ENCODE data around the gene OPRL1.
"Not testable (repeated sequence)": the region's sequence is repeated elsewhere in the genome, so short reads cannot be mapped to it uniquely, and the experiment has no call there.

OPRL1 gene

DNA sequence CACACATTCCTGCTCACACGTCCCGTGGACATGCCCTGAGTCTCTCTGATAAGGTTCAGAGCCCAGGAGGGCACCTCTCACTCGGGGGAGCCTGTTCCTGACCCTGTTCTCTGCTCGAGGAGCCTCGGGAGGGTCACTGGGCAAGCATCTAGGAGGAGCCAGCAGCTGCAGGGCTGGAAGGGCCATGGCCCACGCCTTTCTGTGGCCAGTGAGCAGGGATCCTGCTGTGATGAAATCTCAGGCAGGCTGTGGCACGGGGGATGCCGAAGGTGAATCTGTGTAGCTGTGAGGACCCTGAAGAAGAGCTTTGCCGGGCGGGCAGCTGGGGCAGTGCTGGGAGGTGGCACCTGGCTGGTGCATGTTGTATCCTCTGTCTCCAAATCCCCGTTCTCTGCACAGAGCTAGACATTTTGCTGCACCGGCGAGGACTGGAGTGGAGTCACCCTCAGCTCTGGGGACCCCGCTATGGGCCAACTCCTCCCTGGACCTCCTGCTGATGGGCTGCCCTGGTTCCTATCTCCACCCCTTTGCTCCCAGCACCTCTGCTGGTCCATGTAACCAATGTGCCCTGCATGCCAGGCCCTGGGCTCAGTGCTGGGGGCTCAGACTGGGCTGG is 34.6 kb downstream of the OPRL1 start:
- in situ Hi-C loops (cut with MboI; ENCODE audit: low sequenced_read_pairs): no loop called here

DNA sequence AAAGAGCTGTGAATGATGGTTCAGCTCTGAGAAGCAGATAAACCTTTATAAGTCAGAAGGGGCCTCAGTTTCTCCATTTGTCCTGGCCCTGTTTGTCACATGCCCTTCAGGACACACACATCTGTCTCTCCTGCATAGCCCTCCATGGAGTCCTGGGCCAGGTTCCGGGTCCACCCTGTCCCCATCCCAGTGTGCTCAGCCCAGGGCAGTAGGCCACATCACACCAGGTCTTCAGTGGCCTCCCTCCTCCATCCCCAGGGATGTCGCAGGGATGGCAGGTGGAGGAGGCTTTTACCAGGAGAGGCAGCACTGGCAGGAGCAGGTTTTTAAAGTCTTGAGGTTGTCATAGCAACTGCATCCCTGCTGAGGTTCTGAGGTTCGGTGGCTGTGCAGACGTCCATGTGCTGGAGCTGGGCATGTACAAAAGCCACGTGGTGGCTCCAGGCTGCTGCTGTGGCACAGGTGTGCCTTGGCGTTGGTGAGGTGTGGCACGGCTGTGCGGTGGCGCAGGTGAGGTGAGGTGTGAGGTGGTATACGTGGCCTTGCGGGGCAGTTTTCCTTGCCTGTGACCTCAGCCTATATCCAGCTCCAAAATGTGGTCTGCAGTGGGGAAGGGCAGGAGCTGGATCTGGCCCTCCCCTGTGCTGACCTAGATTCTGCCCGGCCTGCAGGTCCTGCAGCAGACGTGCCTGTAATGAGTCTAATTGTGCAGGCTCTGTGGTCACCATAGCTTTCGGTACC is 35.5 kb downstream of the OPRL1 start:
- in situ Hi-C loops (cut with MboI; ENCODE audit: low sequenced_read_pairs): no loop called here

GRCh38 chr20:64116016-64116415 is 36.1 kb downstream of the OPRL1 start:
- in situ Hi-C loops (cut with MboI; ENCODE audit: low sequenced_read_pairs): no loop called here

GRCh38 chr20:64116541-64117431 is 36.9 kb downstream of the OPRL1 start:
- in situ Hi-C loops (cut with MboI; ENCODE audit: low sequenced_read_pairs): no loop called here

DNA sequence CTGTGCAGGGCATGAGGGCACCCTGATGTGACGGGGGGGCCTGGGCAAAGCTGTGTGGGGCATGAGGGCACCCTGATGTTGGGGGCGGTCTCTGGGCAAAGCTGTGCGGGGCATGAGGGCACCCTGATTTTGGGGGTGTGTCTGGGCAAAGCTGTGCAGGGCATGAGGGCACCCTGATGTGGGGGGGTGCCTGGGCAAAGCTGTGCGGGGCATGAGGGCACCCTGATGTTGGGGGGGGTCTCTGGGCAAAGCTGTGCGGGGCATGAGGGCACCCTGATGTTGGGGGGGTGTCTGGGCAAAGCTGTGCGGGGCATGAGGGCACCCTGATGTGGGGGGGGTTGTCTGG is 37.5 kb downstream of the OPRL1 start:
- in situ Hi-C loops (cut with MboI; ENCODE audit: low sequenced_read_pairs): not testable (repeated sequence)

GRCh38 chr20:64119301-64119680 is 39.4 kb downstream of the OPRL1 start:
- in situ Hi-C loops (cut with MboI; ENCODE audit: low sequenced_read_pairs): no loop called here

GRCh38 chr20:64119681-64120341 is 39.9 kb downstream of the OPRL1 start:
- in situ Hi-C loops (cut with MboI; ENCODE audit: low sequenced_read_pairs): no loop called here

GRCh38 chr20:64121586-64121985 is 41.7 kb downstream of the OPRL1 start:
- in situ Hi-C loops (cut with MboI; ENCODE audit: low sequenced_read_pairs): no loop called here

DNA sequence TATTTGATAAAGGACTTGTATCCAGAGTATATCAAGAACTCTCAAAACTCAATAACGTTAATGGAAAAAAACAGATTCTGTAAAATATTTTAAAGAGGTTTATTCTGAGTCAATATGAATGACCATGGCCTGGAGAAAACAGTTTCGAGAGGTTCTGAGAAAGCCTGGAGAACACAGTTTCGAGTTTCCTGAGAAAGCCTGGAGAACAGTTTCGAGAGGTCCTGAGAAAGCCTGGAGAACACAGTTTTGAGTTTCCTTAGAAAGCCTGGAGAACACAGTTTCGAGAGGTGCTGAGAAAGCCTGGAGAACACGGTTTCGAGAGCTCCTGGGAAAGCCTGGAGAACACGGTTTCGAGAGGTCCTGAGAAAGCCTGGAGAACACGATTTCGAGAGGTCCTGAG is 43.0 kb downstream of the OPRL1 start:
- in situ Hi-C loops (cut with MboI; ENCODE audit: low sequenced_read_pairs): not testable (repeated sequence)

DNA sequence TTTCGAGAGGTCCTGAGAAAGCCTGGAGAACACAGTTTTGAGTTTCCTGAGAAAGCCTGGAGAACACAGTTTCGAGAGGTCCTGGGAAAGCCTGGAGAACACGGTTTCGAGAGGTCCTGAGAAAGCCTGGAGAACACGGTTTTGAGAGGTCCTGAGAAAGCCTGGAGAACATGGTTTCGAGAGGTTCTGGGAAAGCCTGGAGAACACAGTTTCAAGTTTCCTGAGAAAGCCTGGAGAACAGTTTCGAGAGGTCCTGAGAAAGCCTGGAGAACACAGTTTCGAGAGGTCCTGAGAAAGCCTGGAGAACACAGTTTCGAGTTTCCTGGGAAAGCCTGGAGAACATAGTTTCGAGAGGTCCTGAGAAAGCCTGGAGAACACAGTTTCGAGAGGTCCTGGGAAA is 43.6 kb downstream of the OPRL1 start:
- in situ Hi-C loops (cut with MboI; ENCODE audit: low sequenced_read_pairs): not testable (repeated sequence)

- in situ Hi-C loops (cut with MboI; ENCODE audit: low sequenced_read_pairs): no loop called here
Measured at GRCh38 chr20:64129146-64129782, 49.4 kb downstream of the OPRL1 start.

GRCh38 chr20:64130271-64130670 is 50.4 kb downstream of the OPRL1 start:
- in situ Hi-C loops (cut with MboI; ENCODE audit: low sequenced_read_pairs): no loop called here

DNA sequence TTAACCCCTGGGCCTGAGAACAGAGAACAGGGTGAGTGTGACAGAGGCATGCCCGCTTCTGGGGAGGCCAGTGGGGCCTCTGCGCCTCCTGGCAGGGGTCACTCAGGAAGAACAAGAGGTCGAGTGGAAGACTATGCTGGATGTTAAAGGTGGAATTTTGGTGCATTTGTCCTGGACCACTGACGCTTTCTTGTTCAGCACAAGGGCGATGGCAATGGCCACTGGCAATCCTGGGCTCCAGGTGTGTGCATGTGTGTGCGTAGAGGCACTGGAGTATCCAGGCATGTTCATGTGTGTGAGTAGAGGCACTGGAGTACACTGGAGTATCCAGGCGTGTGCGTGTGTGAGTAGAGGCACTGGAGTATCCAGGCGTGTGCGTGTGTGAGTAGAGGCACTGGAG is 51.0 kb downstream of the OPRL1 start:
- in situ Hi-C loops (cut with MboI; ENCODE audit: low sequenced_read_pairs): no loop called here

DNA sequence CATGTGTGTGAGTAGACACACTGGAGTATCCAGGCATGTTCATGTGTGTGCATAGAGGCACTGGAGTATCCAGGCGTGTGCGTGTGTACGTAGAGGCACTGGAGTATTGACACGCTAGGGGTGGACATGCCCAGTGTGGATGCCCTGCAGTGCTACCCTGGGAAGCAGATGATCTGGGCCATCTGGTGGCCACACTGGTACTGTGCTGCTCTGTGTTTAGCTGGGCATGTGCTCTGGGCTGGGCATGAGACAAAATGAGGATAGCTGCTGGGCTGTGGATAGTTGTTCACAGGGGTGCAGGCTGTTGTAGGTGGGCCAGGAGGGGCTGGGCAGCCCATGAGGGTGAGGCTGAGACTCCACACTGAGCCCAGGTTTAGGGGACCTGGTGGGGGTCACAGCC is 51.5 kb downstream of the OPRL1 start:
- in situ Hi-C loops (cut with MboI; ENCODE audit: low sequenced_read_pairs): no loop called here

GRCh38 chr20:64133951-64134407 is 54.1 kb downstream of the OPRL1 start:
- in situ Hi-C loops (cut with MboI; ENCODE audit: low sequenced_read_pairs): no loop called here

- in situ Hi-C loops (cut with MboI; ENCODE audit: low sequenced_read_pairs): not testable (repeated sequence)
Measured at GRCh38 chr20:64134744-64135143, 54.9 kb downstream of the OPRL1 start.

GRCh38 chr20:64136004-64136710 is 56.3 kb downstream of the OPRL1 start:
- in situ Hi-C loops (cut with MboI; ENCODE audit: low sequenced_read_pairs): no loop called here

- in situ Hi-C loops (cut with MboI; ENCODE audit: low sequenced_read_pairs): no loop called here
Measured at GRCh38 chr20:64137598-64138031, 57.7 kb downstream of the OPRL1 start.

DNA sequence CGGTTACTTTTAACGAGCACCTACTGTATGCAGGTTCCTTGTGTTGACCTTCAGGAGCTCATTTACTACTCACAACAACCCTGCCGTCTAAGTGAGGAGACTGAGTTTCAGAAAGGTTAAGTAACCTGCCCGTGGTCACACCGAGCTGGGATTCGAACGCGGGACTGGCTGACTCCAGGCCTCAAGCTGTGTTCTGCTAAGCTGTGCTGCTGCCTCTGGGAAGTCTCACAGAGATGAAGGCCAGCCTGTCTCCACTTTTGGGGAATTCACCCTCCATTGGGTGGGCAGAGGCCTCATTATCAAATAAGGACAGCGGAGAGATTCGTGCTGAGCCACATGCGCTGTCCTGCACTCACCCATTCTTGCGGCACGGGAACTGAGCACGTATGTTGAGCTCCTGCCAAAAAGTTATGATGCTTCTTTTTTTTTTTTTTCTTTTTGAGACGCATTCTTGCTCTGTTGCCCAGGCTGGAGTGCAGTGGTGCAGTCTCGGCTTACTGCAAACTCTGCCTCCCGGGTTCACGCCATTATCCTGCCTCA is 58.5 kb downstream of the OPRL1 start:
- in situ Hi-C loops (cut with MboI; ENCODE audit: low sequenced_read_pairs): no loop called here
